OCI-LY7 (cell line): Measurements from ENCODE around the gene OSER1.

Experiments used
- CTCF ChIP-seq: fragments of 200-600 bp; sonication (generic); conservative IDR thresholded peaks from 2 replicates; pipeline ENCODE4 v1.5.1; 2014; ENCODE audit warnings: mild to moderate bottlenecking, antibody characterized with exemption, low read length, moderate library complexity, mixed read lengths
- EZH2phosphoT487 ChIP-seq: fragments of 200-600 bp; sonication (generic); IDR thresholded peaks from 2 replicates; pipeline ENCODE4 v1.6.1; 2018; ENCODE audit warnings: low read depth, borderline replicate concordance, mild to moderate bottlenecking, mixed run types, antibody characterized with exemption, low read length, moderate library complexity, mixed read lengths

- TF ChIP-seq EZH2phosphoT487 (no peak), CTCF (no peak)
Observed at GRCh38 chr20:44235702-44236101, 25.1 kb upstream of the OSER1 start.
